PC-9 (cell line): ENCODE measurements around the gene RBBP8. TPM values are rescaled to one million over a fixed set of nuclear protein-coding genes. Genes with fewer than 3 reads are reported as not detected.
A peak's percentile ranks its signal among the peaks of the same experiment; 100 is the strongest.

Experiments
- BruUV-seq: library from RNA; stranded (reverse); fragments of 400-500 nt; replicated peaks from 2 replicates; lab custom pipeline; 2021; lab: Mats Ljungman, UMichigan
- CTCF ChIA-PET: fragments of 300-600 bp; sonication (Branson Sonifier 250); formaldehyde crosslinking; loops from one replicate; lab custom pipeline; 2022; ENCODE audit warnings: antibody characterized with exemption; lab: Charles Lee
- POLR2A ChIA-PET: fragments of 300-600 bp; sonication (Branson Sonifier 250); formaldehyde crosslinking; loops from one replicate; lab custom pipeline; 2022; ENCODE audit warnings: antibody characterized with exemption; ENCODE audit not compliant: unreplicated experiment; lab: Charles Lee
- DNase-seq, 2 experiments: peaks; one replicate each; pipeline versions ENCODE4 v3.0.0 to v3.0.0-alpha.2; 2015 to 2022; ENCODE audit warnings: mixed read lengths in 1 of 2
- H2AFZ ChIP-seq: fragments of 200-600 bp; sonication (generic); 2 replicates; pipeline ENCODE4 v1.8.1; 2017; ENCODE audit warnings: antibody characterized with exemption
- H3F3A ChIP-seq: fragments of 200-600 bp; sonication (generic); 2 replicates; pipeline ENCODE4 v1.8.1; 2017; ENCODE audit warnings: antibody characterized with exemption, mild to moderate bottlenecking, low read depth; ENCODE audit not compliant: insufficient read depth
- H3K27ac ChIP-seq: fragments of 200-600 bp; sonication (generic); 2 replicates; pipeline ENCODE4 v1.6.1; 2016; ENCODE audit warnings: mixed run types
- H3K27me3 ChIP-seq: fragments of 200-600 bp; sonication (generic); 2 replicates; pipeline ENCODE4 v1.6.1; 2016; ENCODE audit warnings: low read depth, mixed run types; ENCODE audit not compliant: insufficient read depth
- H3K36me3 ChIP-seq: fragments of 200-600 bp; sonication (generic); 2 replicates; pipeline ENCODE4 v1.6.1; 2016; ENCODE audit warnings: low read depth, mixed run types
- H3K4me1 ChIP-seq: fragments of 200-600 bp; sonication (generic); replicated peaks from 2 replicates; pipeline ENCODE4 v1.6.1; 2016; ENCODE audit warnings: mixed run types; ENCODE audit not compliant: insufficient read depth
- H3K4me2 ChIP-seq: fragments of 200-600 bp; sonication (generic); 2 replicates; pipeline ENCODE4 v1.6.1; 2017; ENCODE audit warnings: mixed run types
- H3K4me3 ChIP-seq: fragments of 200-600 bp; sonication (generic); 2 replicates; pipeline ENCODE4 v1.6.1; 2016; ENCODE audit warnings: mixed run types
- H3K79me2 ChIP-seq: fragments of 200-600 bp; sonication (generic); 2 replicates; pipeline ENCODE4 v1.6.1; 2017; ENCODE audit warnings: low read depth, mixed run types
- H3K9me2 ChIP-seq: fragments of 200-600 bp; sonication (generic); 2 replicates; pipeline ENCODE4 v1.8.1; 2017; ENCODE audit warnings: mild to moderate bottlenecking; ENCODE audit not compliant: insufficient read depth
- H3K9me3 ChIP-seq: fragments of 200-600 bp; sonication (generic); 2 replicates; pipeline ENCODE4 v1.8.1; 2016; ENCODE audit warnings: low read depth; ENCODE audit not compliant: insufficient read depth
- H4K20me1 ChIP-seq: fragments of 200-600 bp; sonication (generic); 2 replicates; pipeline ENCODE4 v1.8.1; 2017; ENCODE audit not compliant: insufficient read depth
- EZH2 ChIP-seq: fragments of 200-600 bp; sonication (generic); IDR thresholded peaks from 2 replicates; pipeline ENCODE4 v1.8.0; 2017; ENCODE audit warnings: antibody characterized with exemption, low read depth
- intact Hi-C: fragments of 100-400 bp; cut with micrococcal nuclease; formaldehyde crosslinking; loops from one replicate; pipeline ENCODE4 v1.10.0; 2022; ENCODE audit not compliant: unreplicated experiment
- total RNA-seq: library from RNA; stranded (reverse); gene quantifications from 2 replicates; pipeline ENCODE4 v1.2.3, GENCODE V29; 2021
- TF ChIP-seq, protein P1 (sequence below): fragments of 200-600 bp; sonication (generic); conservative IDR thresholded peaks from 2 replicates; pipeline ENCODE4 v1.6.1; 2017; ENCODE audit warnings: mixed run types, antibody characterized with exemption, mild to moderate bottlenecking, moderate library complexity

Gene RBBP8
- total RNA-seq, 1 experiment from 2014 or later = 28.4 TPM

- intact Hi-C loops = loop anchor here (5.0 kb wide), 4 partner anchors 74 to 469 kb away; partner anchors contain the start of gene RMC1
Measured at GRCh38 chr18:23033056-23033455, 99.9 kb downstream of the RBBP8 start.

GRCh38 chr18:23036660-23037201 is 103.6 kb downstream of the RBBP8 start:
- peak; percentile 29 to 81 for DNase-seq
- Histone ChIP-seq H3K9me2 (no peaks in the 10 kb centered on the region), H3K4me1 (peaks cover 51% of the 10 kb centered on the region), H3K27me3 (no peaks in the 10 kb centered on the region), H3K27ac (peak overlapping the region; percentile 56), H2AFZ (no peak overlapping the region), H3K36me3 (no peaks in the 10 kb centered on the region), H3K4me2 (0 out of 2 replicates have a peak overlapping the region, but pooled peaks have one; percentile 28), H3K79me2 (no peaks in the 10 kb centered on the region), H3K9me3 (no peaks in the 10 kb centered on the region), H4K20me1 (no peaks in the 10 kb centered on the region), H3F3A (peaks cover 35% of the 10 kb centered on the region), H3K4me3 (no peak overlapping the region)
- TF ChIP-seq EZH2 = no peak
- TF ChIP-seq, protein P1, sequence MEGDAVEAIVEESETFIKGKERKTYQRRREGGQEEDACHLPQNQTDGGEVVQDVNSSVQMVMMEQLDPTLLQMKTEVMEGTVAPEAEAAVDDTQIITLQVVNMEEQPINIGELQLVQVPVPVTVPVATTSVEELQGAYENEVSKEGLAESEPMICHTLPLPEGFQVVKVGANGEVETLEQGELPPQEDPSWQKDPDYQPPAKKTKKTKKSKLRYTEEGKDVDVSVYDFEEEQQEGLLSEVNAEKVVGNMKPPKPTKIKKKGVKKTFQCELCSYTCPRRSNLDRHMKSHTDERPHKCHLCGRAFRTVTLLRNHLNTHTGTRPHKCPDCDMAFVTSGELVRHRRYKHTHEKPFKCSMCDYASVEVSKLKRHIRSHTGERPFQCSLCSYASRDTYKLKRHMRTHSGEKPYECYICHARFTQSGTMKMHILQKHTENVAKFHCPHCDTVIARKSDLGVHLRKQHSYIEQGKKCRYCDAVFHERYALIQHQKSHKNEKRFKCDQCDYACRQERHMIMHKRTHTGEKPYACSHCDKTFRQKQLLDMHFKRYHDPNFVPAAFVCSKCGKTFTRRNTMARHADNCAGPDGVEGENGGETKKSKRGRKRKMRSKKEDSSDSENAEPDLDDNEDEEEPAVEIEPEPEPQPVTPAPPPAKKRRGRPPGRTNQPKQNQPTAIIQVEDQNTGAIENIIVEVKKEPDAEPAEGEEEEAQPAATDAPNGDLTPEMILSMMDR = no peak
- POLR2A ChIA-PET = no interaction called here
- CTCF ChIA-PET = interaction anchor here (0.6 kb wide), 2 partner anchors 491 to 772 kb away, joined by 3 to 8 read pairs; no protein-coding TSS in a partner anchor
- intact Hi-C loops = no loop called here
- BruUV-seq = no TSS peak

More at GRCh38 chr18:23033056-23033455, 99.9 kb downstream of the RBBP8 start:
- H3F3A ChIP-seq = peaks cover 37% of the 10 kb centered on the region
- no peaks in the 10 kb centered on the region for H3K27me3 ChIP-seq
- H3K36me3 ChIP-seq = no peaks in the 10 kb centered on the region
- POLR2A ChIA-PET = interaction anchor here (0.5 kb wide), 1 partner anchor 484 kb away, joined by 8 read pairs; no protein-coding TSS in a partner anchor
- peaks cover 45% of the 10 kb centered on the region for H3K4me1 ChIP-seq
- CTCF ChIA-PET = interaction anchor here (0.6 to 0.7 kb wide), 3 partner anchors 69 to 359 kb away, joined by 3 to 4 read pairs (median 3); no protein-coding TSS in a partner anchor
- H2AFZ ChIP-seq = no peak overlapping the region
- H3K4me2 ChIP-seq = peak overlapping the region; percentile 87; the same call in 1 of the 2 replicates
- no peaks in the 10 kb centered on the region for H3K9me2 ChIP-seq
- H3K4me3 ChIP-seq = no peak overlapping the region
- peak overlapping the region; percentile 89 for H3K27ac ChIP-seq
- DNase-seq = no peak
- H3K9me3 ChIP-seq = no peaks in the 10 kb centered on the region
- no peaks in the 10 kb centered on the region for H4K20me1 ChIP-seq
- TF ChIP-seq EZH2 = no peak
- TF ChIP-seq, protein P1 = no peak
- BruUV-seq = no TSS peak
- no peaks in the 10 kb centered on the region for H3K79me2 ChIP-seq

GRCh38 chr18:23037646-23038045 is 104.5 kb downstream of the RBBP8 start:
- no peaks in the 10 kb centered on the region for H3K9me3 ChIP-seq
- H3K9me2 ChIP-seq = no peaks in the 10 kb centered on the region
- no peaks in the 10 kb centered on the region for H4K20me1 ChIP-seq
- H3K36me3 ChIP-seq = no peaks in the 10 kb centered on the region
- intact Hi-C loops = no loop called here
- no peaks in the 10 kb centered on the region for H3K79me2 ChIP-seq
- H3K4me2 ChIP-seq = 0 out of 2 replicates have a peak overlapping the region, but pooled peaks have one; percentile 28
- peaks cover 26% of the 10 kb centered on the region; the same call in 1 of the 2 replicates for H3F3A ChIP-seq
- BruUV-seq = no TSS peak
- no peak overlapping the region for H3K4me3 ChIP-seq
- peaks cover 42% of the 10 kb centered on the region for H3K4me1 ChIP-seq
- POLR2A ChIA-PET = no interaction called here
- CTCF ChIA-PET = interaction anchor here (0.6 kb wide), 1 partner anchor 492 kb away, joined by 3 read pairs; no protein-coding TSS in a partner anchor
- H3K27ac ChIP-seq = peak overlapping the region; percentile 56
- H2AFZ ChIP-seq = no peak overlapping the region
- no peaks in the 10 kb centered on the region for H3K27me3 ChIP-seq
- no peak for TF ChIP-seq EZH2
- TF ChIP-seq, protein P1 = no peak
- no peak for DNase-seq
